Brain microvascular endothelial cell (primary cell): Measurements from ENCODE around the gene ITGB5.
A peak's percentile ranks its signal among the peaks of the same experiment; 100 is the strongest.

Source experiments
- DNase-seq: peaks from one replicate; pipeline ENCODE4 v3.0.0-alpha.2; 2020
- H3K27ac ChIP-seq: fragments of 250-450 bp; sonication (Bioruptor Pico); 2 replicates; pipeline ENCODE4 v1.5.1; 2020; ENCODE audit warnings: mild to moderate bottlenecking, moderate library complexity
- H3K27me3 ChIP-seq: fragments of 250-450 bp; sonication (Bioruptor Pico); replicated peaks from 2 replicates; pipeline ENCODE4 v1.5.1; 2020; ENCODE audit warnings: mild to moderate bottlenecking
- H3K36me3 ChIP-seq: fragments of 250-450 bp; sonication (Bioruptor Pico); replicated peaks from 2 replicates; pipeline ENCODE4 v1.5.1; 2020; ENCODE audit warnings: mild to moderate bottlenecking
- H3K4me3 ChIP-seq: 2 replicates; pipeline ENCODE4 v1.5.1; 2011; ENCODE audit warnings: low read depth, mild to moderate bottlenecking, control low read depth, low read length, moderate library complexity
- in situ Hi-C: cut with HindIII; loops from 2 replicates; pipeline ENCODE4 v1.10.0; 2017; ENCODE audit warnings: low sequenced_read_pairs, low pct_ligation_motif_present
- TF ChIP-seq, protein P1 (sequence below): IDR thresholded peaks from 2 replicates; pipeline ENCODE4 v1.5.1; 2011; ENCODE audit warnings: low read depth, mild to moderate bottlenecking, moderate library complexity, low read length, control low read depth, inconsistent platforms; ENCODE audit errors: missing control alignments

Gene ITGB5

GRCh38 chr3:124890573-124891190 is 3.5 kb upstream of the ITGB5 start:
- Histone ChIP-seq H3K27me3 (no peaks in the 10 kb centered on the region), H3K27ac (no peak overlapping the region), H3K36me3 (no peaks in the 10 kb centered on the region), H3K4me3 (no peak overlapping the region)
- in situ Hi-C loops: loop anchor here (25.0 kb wide), 1 partner anchor 128 kb away; no protein-coding TSS in a partner anchor
- TF ChIP-seq, protein P1, sequence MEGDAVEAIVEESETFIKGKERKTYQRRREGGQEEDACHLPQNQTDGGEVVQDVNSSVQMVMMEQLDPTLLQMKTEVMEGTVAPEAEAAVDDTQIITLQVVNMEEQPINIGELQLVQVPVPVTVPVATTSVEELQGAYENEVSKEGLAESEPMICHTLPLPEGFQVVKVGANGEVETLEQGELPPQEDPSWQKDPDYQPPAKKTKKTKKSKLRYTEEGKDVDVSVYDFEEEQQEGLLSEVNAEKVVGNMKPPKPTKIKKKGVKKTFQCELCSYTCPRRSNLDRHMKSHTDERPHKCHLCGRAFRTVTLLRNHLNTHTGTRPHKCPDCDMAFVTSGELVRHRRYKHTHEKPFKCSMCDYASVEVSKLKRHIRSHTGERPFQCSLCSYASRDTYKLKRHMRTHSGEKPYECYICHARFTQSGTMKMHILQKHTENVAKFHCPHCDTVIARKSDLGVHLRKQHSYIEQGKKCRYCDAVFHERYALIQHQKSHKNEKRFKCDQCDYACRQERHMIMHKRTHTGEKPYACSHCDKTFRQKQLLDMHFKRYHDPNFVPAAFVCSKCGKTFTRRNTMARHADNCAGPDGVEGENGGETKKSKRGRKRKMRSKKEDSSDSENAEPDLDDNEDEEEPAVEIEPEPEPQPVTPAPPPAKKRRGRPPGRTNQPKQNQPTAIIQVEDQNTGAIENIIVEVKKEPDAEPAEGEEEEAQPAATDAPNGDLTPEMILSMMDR: no peak
- no peak for DNase-seq

- in situ Hi-C loops: loop anchor here (25.0 kb wide), 1 partner anchor 126 kb away; no protein-coding TSS in a partner anchor
- Histone ChIP-seq H3K27ac (no peak overlapping the region), H3K4me3 (no peak overlapping the region), H3K36me3 (no peaks in the 10 kb centered on the region), H3K27me3 (no peaks in the 10 kb centered on the region)
- TF ChIP-seq, protein P1: no peak
- DNase-seq: no peak
These were observed 1.6 kb upstream of the ITGB5 start for GRCh38 chr3:124888482-124889441.

- H3K4me3 ChIP-seq: peak overlapping the region; percentile 79
- no peaks in the 10 kb centered on the region for H3K27me3 ChIP-seq
- no peaks in the 10 kb centered on the region for H3K36me3 ChIP-seq
- no peak for DNase-seq
- in situ Hi-C loops: loop anchor here (25.0 kb wide), 1 partner anchor 126 kb away; no protein-coding TSS in a partner anchor
- H3K27ac ChIP-seq: no peak overlapping the region
- TF ChIP-seq, protein P1: no peak
These were observed 750 bp upstream of the ITGB5 start for GRCh38 chr3:124887932-124888298.

GRCh38 chr3:124886168-124887056 is 753 bp downstream of the ITGB5 start:
- peak; percentile 24 for DNase-seq
- H3K36me3 ChIP-seq: no peaks in the 10 kb centered on the region
- in situ Hi-C loops: loop anchor here (25.0 kb wide), 1 partner anchor 124 kb away; no protein-coding TSS in a partner anchor
- peak overlapping the region; percentile 87 for H3K27ac ChIP-seq
- TF ChIP-seq, protein P1: peak; percentile 31
- peak overlapping the region; percentile 79 for H3K4me3 ChIP-seq
- H3K27me3 ChIP-seq: no peaks in the 10 kb centered on the region

GRCh38 chr3:124885466-124886167 is 1.5 kb downstream of the ITGB5 start:
- DNase-seq: peak; percentile 34
- no peaks in the 10 kb centered on the region for H3K27me3 ChIP-seq
- TF ChIP-seq, protein P1: no peak
- in situ Hi-C loops: loop anchor here (25.0 kb wide), 1 partner anchor 123 kb away; no protein-coding TSS in a partner anchor
- peak overlapping the region; percentile 79 for H3K4me3 ChIP-seq
- H3K27ac ChIP-seq: peak overlapping the region; percentile 87
- no peaks in the 10 kb centered on the region for H3K36me3 ChIP-seq
